NCI-H446 (cell line): ENCODE measurements around the gene PARD3B.

Experiments
- DNase-seq, 2 experiments: peaks; one replicate each; lab custom pipeline; 2025; lab: John Stamatoyannopoulos, UW

PARD3B gene

DNA sequence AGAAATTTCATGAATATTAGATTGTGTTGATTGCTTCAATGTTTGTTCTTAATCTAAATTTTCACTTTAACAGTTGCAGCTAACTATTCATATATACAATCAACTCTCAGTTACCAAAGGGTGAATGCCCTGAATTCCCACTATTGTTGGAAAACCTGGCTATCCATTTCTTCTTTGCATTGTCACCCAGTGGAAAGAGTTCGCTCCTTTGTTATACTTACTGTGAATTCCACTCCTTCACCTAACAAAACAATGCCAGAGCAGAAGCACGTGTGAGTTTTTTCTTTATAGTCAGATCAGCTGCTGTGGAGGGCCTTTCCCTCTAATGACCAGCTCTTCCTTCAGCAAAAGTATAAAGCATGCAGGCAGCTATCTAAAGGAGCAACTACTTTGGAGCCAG lies 727.9 kb downstream of the PARD3B start:
- DNase-seq = no peak

DNA sequence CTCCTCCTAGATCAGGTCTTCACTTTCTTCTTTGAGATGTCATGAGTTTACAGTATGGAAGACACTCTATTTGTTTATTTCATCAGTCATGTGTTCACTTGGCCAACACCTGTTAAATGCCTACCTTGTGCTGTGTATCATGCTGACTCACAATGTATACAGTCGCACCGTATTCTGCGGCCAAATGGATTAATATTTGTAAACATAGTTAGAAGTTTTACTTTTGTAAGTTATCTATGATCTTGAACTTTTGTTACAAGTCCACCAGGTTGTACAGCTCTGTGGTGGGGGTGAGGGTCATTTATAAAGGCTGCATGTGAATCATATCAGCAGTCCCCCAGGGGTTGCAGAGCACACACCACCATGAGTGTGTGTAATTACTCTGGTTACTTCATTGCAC lies 728.4 kb downstream of the PARD3B start:
- no peak for DNase-seq

DNA sequence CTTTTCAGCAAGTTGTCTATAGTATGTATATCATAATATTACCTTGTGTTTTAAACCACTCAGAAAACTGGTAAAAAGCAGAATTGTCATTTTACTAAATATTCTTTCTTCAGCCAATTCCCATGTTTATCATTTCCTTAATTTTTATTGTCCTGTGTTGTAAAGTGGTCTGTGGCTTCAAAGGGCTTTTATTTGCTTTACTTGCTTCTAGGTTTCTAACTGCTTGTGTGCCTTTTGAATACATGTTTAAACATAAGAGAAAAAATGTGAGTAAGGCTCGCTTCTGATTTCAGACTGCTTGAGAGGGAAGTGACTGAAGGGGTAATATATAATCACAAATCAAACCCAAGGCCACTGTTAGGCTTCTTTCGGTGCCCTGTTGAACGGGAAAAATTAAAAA lies 729.5 kb downstream of the PARD3B start:
- DNase-seq = no peak

DNA sequence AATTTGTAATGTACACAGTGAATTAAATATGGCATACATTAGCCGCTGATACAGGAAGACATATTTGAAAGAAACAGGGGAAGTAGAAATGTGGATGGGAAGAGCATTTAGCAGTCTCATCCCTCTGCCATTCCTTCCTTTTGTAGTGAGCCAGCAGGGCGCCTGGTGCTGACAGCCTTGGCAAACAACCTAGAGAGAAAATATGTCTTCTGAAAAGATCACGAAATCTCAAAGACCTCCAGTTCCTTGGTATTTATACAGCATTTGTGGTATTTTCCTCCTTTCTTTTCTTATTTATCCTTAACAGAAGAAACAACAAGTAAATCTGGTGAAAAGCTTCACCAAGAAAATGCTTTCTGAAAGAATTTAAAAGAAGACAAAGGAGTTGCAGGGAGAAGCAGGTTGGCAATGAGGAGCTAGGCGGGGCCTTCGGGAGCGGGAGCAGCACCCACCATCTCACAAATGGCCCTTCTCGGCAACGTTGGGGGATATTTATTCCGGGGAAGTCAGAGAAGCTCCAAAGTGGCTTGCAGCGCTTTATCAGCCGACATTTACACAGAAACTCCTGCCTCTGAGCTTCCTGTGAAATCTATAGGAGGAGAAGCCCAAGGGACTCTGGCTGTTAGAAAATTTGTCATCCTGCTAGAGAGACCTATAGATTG lies 731.0 kb downstream of the PARD3B start:
- DNase-seq = peak in 1 of 2 experiments; percentile 11

DNA sequence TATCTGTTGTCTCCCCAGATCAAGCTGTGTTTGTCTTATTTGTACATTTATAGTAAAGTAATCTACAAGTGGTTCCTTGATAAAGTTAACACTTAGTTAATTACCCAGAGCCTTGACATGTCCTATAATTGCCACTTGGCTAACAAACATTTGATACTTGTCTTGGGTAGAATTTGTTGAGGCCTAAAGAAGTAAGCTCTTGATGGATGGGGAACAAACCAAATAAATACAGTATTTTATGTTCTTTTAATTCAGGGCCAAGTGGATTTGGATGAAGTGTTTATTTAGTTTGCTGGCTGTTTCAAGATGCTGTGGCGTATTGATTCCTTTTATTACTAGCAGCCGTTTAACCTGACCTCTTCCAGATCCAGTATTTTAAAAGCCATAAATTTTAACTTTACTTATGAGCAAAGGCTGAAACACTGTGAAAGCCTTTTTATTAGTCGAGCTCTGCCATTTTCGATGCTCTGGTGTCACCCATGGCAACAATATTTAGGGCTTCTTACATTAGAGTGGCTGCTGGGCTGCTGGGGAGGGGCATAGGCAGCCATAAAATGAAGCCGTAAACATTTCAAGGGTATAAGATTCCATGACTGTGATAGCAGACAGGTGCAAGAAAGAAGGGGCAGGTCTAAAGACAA lies 735.4 kb downstream of the PARD3B start:
- no peak for DNase-seq

DNA sequence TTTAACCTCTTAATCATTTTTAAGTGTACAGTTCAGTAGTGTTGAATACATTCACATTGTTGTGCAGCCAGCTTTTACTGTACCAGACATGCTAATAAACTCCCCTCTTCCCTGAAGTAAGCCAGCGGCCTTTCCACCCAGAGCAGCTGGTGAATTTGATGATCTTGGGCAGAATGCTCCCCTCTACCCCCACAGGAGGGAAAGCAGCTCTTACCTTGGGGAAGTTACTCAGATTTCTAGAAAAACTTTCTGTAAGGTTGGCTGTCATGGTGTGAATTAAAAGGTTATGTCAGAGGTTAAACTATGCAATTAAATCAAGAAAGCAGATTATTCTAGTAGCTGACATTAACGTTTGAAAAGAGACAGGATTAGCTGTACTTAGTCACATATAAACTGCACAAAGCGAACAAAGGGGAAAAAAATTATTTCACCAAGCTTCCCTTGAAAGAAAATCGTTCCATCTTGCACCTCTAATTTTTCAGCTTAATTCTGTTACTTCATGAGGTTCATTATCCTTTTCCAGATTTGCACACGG lies 738.5 kb downstream of the PARD3B start:
- no peak for DNase-seq

DNA sequence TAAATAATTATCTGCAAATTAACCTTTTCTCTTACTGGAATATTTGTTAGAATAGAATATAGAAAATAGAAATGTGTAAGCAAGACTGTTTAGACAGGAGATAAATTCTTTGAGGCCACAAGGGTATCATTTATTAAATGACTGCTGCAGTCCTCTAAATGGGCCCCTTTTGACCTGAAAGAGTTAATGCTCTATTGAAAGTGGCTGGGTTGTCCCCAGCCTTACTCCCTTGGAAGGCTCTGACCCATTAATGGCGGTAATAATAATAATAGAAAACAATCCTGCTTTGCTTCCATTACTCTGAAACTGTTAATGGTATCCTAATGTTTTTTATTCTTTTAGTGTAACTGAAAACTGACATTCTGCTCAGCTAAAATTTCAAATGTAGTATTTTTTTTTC lies 739.1 kb downstream of the PARD3B start:
- DNase-seq = no peak

DNA sequence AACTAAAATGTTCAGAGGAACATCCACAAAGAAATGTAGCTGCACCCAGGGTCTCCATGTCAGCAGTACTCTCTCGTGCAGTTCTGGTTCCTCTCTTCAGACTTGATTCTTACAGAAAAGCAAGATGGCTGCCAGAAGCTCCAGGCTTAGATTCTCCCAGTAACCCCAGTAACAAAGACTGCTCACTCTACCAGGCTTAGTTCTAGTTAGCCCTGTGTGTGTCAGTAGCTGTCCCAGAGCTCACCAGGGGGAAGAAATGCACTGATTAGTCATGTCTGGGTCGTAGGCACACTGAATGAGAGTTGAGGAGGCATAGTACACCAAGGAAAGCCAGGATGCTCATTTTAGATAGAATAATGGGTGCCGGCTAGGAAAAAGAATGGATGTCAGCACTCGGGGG lies 742.0 kb downstream of the PARD3B start:
- no peak for DNase-seq

DNA sequence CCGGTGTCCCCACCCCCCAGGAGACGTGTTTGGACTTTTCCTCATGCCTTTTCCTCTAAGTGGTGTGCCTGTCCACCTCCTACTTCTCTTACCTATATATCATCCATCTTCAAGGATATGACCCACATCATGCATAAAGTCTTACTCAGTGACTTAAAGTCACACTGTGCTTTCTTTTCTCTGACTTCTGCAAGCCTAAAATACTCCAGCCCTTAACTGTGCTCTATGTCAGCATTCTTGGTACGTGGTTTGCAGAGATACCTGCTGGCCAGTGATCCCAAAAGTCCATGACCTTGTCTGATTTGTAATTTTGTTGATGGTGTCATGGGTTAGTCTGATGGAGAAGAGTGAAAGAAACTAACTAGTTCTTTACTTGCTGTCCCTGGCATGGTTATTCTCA lies 743.4 kb downstream of the PARD3B start:
- no peak for DNase-seq

DNA sequence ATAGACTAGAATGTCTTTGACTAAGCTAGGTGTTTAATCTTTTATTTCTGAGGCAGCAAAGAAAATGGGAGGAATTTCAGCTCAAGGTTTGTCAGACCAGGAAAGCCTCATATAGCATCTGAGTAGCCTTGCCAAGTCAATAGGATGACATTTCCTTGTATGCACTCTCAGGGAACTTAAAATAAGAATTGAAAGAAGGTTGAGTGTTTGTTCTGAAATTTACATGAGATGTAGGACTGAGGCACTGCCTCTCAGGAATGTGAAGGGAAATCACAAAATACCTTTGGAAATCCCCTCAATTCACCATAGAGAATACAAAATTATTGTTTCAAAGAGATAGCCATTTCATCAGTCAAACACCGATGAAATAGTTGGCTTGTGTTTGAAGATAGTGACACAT lies 745.0 kb downstream of the PARD3B start:
- no peak for DNase-seq

DNA sequence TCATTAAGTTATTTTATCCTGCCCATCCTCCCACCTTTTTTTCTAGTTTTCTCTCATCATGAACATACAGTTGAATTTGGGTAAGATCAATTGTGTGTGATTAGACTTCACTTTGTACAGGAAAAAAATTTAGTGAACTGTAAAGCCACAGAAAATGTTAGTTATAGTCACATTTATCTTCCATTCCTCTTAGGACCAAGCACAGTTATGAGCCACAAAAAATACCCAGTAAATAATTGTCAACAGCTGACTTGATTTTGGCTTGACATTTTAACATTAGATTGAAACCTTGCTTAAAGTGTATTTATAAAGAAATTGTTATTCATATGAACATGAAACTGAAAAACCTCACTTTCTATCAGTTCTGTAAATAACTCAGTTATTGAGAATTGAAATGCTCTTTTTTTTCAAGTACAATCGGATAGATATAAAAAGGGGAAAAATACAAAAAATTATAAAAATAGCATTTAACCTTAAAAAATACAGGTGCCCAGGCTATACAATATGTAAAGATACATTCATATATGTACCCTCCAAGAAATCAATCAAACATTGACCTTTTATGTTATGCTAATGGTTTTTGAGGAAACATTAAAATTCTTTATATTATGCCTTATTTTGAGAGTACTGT lies 747.5 kb downstream of the PARD3B start:
- DNase-seq = no peak

DNA sequence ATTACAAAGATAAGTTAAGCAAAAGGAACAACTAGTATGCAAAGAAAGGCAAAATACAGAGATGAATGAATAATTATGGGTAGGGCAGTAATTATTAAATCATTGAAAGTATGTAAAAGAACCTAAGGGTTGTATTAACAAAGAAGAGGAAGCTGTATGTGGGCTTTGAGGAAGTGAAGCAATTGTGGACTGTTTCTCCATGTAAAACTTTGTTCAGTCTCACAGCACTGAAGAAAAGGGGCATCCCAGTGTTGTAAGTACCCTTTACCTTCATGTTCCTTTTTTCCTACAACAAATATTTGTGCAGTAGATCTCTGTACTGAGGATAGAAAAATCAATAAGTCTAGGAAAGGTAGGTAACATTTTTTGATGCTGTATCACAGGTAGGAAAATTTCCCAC lies 748.3 kb downstream of the PARD3B start:
- no peak for DNase-seq

DNA sequence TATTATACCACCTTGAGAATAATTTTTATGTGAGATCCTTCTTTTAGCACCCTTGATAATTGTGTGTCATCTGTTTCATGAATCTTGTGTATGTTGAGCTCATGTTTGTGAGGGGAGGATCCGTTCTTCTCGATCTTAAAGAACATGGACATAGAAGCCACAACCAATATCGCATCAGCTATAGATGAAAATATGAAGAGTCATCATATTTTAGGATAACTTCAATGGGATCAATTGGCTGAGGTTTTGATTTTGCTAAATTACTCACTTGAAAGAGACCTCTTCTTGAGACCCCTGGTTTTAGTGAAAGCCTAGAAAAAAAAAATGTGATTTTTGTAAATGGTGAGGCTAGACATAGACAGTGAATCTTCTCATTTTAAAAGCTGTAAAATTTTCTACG lies 751.7 kb downstream of the PARD3B start:
- DNase-seq = no peak

DNA sequence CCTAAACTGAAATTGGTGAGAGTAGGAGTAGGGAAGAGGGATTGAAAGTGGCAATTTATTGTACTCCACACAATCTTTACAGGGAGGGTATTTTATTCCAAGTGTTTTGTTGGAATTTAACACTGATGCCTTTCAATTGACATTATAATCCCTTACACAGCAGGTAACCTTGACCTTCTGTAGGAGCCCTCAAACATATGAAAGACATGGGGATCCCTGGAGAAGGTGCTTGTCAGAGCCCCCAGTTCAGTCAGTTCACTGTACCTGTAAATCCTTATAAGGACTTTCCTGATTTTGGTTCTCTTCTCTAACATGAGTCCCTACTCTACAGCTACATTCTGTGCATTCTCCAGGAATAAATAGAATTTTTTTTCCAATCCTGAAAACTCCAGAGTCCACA lies 752.1 kb downstream of the PARD3B start:
- no peak for DNase-seq

DNA sequence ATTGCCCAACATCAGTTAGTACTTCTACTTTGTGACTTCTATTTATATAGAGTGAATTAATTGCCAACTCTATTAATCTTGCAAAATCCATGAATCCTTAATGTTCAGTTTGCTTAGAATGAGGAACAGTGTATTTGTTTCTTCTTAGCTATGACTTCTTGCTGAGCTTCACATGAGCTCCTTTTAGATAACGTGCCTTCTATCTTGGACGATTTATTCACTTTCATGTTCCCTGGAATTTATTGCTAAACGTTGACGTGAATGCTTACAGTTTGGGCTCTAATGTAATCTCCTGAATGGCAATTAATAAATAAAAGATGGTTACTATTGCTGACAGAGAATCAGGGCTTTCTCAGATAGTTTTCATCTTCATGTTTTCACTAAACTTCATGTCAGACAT lies 752.6 kb downstream of the PARD3B start:
- DNase-seq = no peak

DNA sequence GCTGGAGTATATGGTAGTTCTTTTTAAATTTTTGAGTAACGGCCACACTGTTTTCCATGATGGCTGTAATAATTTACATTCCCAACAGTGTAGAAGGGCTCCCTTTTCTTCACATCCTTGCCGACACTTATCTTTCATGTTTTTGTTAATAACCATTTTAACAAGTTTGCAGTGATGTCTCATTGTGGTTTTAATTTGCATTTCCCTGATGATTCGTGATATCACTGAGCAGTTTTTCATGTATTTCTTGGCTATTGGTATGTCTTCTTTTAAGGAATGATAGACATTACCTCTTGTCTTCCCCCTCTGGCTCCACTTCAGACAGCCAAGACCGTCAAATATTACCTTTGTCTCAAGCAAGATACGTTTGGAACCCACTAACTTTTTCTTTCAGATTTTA lies 765.9 kb downstream of the PARD3B start:
- no peak for DNase-seq

DNA sequence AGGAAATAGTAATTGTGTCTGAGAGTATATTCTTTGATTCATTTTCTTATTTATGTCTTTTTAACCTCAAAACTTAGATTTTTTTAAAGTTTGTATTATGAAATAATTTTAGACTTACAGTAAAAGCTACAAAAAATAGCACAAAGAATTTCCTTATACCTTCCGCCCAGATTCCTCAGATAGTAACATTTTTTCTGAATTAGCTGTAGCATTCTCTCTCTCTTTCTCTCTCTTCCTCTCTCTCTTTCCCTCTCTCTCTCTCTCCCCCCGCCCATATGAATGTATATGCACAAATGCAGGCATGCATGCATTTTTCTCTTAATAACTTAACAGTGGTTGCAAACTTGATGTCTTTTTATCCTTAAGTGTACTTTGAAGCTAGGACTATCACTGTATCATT lies 776.0 kb downstream of the PARD3B start:
- no peak for DNase-seq

DNA sequence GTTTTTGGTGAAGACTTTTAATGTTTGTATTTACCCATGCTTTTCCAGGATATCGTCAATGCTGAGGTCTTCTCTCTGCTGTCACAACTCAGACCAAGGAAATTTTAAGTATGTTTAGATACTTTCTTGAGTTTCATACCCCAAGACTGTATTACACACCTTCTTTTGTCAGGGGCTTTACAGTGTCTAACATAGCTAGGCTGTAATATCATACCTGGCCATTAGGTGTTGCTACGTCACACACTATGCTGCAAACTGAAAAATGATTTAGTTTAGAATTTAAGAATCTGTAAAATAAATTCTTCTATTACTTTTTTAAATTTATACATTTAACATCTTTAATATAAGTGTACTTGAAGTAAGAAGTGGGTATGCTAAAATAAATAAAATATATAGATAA lies 778.7 kb downstream of the PARD3B start:
- no peak for DNase-seq

DNA sequence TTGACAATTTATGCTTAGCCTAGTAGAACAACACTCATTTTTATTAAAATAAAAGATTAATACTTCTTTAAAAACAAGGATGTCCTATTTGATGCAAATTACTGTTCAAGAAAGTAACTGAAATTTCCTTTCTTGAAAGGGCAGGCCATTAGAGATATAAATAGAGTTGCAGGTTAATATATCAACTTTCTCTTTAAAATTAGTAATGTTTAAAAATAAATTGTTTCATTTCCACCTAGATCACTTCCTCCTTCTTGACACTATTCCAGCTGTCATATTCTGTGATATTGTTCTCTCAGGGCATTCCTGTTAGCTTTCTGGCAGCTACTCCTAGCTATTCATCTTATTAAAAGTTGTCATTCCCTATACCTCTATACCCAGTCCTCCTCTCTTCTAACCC lies 779.1 kb downstream of the PARD3B start:
- DNase-seq = no peak

DNA sequence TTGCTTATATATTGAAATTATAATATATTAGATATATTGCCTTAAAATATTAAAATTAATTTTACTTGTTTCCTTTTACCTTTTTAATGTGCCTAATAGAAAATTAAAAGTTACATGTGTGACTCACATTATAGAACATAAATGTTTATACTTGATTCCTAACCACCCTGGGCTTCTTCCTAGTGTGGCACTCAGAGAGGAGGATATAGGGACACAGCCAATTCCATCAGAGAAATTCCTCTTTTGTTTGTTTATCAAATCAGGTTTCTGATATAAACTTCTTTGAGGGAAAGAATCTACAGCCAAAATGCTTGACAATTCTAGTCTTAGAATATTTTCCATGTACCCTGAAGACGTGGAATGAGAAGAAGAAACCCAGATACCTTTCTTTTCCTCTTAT lies 788.1 kb downstream of the PARD3B start:
- no peak for DNase-seq

DNA sequence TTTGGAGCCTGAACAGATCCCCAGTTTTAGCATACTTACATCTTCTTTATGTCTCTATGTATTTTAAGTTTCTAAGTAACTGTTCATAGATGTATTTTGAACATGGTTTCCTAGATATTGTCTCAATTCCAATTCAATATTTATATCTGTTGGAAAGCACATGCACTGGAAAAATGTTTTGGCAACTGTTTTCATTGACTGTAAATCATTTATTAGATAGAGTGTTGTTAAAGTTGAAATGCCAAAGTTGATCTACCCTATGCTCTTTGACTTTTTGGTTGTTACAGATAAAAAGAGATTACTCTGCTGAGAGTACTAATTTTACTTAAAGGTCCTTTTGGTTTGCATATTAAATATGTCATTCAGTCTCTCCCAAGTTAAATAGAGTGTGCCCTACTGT lies 792.0 kb downstream of the PARD3B start:
- no peak for DNase-seq

DNA sequence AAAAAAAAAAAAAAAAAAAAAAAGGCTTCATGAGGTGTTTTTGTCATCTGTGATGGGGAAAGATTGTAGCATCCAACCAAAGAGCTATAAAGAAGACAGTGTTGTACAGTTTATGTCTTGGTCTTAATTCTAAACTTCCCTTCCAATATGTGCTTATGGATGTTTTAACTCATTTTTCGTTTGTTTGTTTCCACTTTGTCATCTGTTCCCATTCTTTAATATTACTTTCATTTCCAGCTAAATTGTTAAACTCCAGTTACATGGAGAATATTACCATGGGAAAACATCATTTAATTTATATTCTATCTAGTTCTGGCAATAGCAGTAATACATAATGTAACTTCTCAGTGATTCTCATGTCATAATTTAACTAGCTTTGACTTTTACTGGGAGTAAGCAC lies 792.9 kb downstream of the PARD3B start:
- DNase-seq = no peak

DNA sequence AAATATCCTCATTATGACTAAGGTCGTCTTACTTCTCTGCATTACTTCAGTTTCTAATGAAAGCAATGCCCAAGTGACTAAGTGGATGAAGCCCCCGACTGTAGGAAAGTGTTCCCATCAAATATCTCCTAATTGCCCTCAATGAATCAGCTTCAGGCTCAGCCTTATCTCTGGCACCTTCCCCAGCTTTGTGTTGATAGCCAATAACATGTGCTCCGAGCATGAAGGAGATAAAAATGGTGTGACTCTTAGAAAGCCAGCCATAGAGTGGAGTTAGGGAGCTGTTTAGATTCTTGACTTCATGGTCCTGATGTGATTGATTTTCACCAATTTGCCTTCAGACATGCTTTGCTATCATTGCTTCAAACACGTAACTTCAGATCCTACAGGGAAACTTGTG lies 797.8 kb downstream of the PARD3B start:
- no peak for DNase-seq

DNA sequence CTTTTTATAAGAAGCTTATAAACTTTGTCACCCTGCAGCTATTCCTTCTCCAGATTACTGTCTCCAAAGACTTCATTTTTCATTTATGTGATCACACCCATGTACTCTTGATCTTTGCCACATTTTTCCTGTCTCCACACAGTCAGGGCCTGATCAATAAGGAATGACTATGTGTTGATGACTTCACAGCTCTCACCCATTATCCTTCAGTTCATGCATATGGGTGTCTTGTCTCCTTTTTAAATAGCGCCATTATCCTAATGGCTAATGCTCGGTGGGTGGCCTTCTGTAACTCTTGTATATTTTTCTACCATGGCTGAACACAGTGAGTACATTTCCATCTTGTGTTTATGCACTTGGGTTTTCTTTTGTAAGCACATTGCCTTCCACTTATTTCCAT lies 801.4 kb downstream of the PARD3B start:
- DNase-seq = no peak
